CD14-positive monocyte (primary cell): ENCODE data around the gene TMEM164. TPM values are rescaled to one million over a fixed set of nuclear protein-coding genes. Genes with fewer than 3 reads are reported as not detected.

ENCODE experiments used
- DNase-seq, 3 donors: peaks; one replicate each; pipeline ENCODE4 v3.0.0-alpha.2; 2011 to 2022
- H2AFZ ChIP-seq: 2 replicates; pipeline ENCODE4 v1.6.0; 2012; ENCODE audit warnings: mild to moderate bottlenecking, low read depth, low read length, inconsistent platforms; ENCODE audit not compliant: insufficient read depth, poor library complexity, severe bottlenecking
- H3K27ac ChIP-seq, 2 donors: 1 replicate in 1 of 2; 2 replicates in 1 of 2; pipeline ENCODE4 v1.5.1; 2012 to 2013; ENCODE audit warnings: low read length in 2 of 2, control low read depth in 1 of 2, inconsistent platforms in 1 of 2, low read depth in 1 of 2, mild to moderate bottlenecking in 1 of 2
- H3K27me3 ChIP-seq, 2 donors: one replicate each; pipeline versions ENCODE4 v1.6.0 to v1.6.1; 2011 to 2013; ENCODE audit warnings: low read length in 2 of 2; ENCODE audit not compliant: control insufficient read depth in 2 of 2, insufficient read depth in 2 of 2
- H3K36me3 ChIP-seq, 2 donors: replicated peaks in 1 of 2; 1 replicate in 1 of 2; 2 replicates in 1 of 2; pipeline versions ENCODE4 v1.5.1 to v1.6.1; 2012 to 2013; ENCODE audit warnings: low read length in 2 of 2, control low read depth in 1 of 2, inconsistent platforms in 1 of 2, mild to moderate bottlenecking in 1 of 2; ENCODE audit not compliant: insufficient read depth in 2 of 2, control insufficient read depth in 1 of 2
- H3K4me1 ChIP-seq, 2 donors: 1 replicate in 1 of 2; 2 replicates in 1 of 2; pipeline versions ENCODE4 v1.5.1 to v1.6.1; 2012 to 2013; ENCODE audit warnings: low read length in 2 of 2, control low read depth in 1 of 2, inconsistent platforms in 1 of 2, mild to moderate bottlenecking in 1 of 2, moderate library complexity in 1 of 2; ENCODE audit not compliant: insufficient read depth in 2 of 2, control insufficient read depth in 1 of 2
- H3K4me2 ChIP-seq: replicated peaks from 2 replicates; pipeline ENCODE3; 2012; ENCODE audit warnings: low read length, moderate library complexity, mild to moderate bottlenecking; ENCODE audit not compliant: poor library complexity, severe bottlenecking; ENCODE audit errors: extremely low read depth
- H3K4me3 ChIP-seq, 3 experiments: fragments of 200-600 bp in 1 of 3; sonication (generic) in 1 of 3; replicated peaks in 1 of 3; 1 replicate in 2 of 3; 2 replicates in 1 of 3; pipeline ENCODE4 v1.5.1; 2011 to 2013; ENCODE audit warnings: low read length in 3 of 3, mild to moderate bottlenecking in 3 of 3, control low read depth in 2 of 3, low read depth in 2 of 3, inconsistent platforms in 1 of 3, moderate library complexity in 1 of 3
- H3K79me2 ChIP-seq: 2 replicates; pipeline ENCODE4 v1.6.0; 2012; ENCODE audit warnings: mild to moderate bottlenecking, control low read depth, inconsistent platforms, low read length, moderate library complexity; ENCODE audit not compliant: insufficient read depth
- H3K9ac ChIP-seq: 2 replicates; pipeline ENCODE4 v1.6.0; 2017; ENCODE audit warnings: low read length, mild to moderate bottlenecking; ENCODE audit not compliant: insufficient read depth, poor library complexity, severe bottlenecking
- H3K9me3 ChIP-seq, 2 donors: replicated peaks in 1 of 2; 1 replicate in 1 of 2; 2 replicates in 1 of 2; pipeline versions ENCODE4 v1.5.1 to v1.6.1; 2012 to 2013; ENCODE audit warnings: low read length in 2 of 2, control low read depth in 1 of 2; ENCODE audit not compliant: control insufficient read depth in 1 of 2, insufficient read depth in 1 of 2
- H4K20me1 ChIP-seq: 2 replicates; pipeline ENCODE4 v1.6.0; 2012; ENCODE audit warnings: mild to moderate bottlenecking, low read length, control low read depth, moderate library complexity; ENCODE audit not compliant: insufficient read depth
- H3K27ac Mint-ChIP-seq, 7 donors: one replicate each; pipeline ENCODE4 v1.8.0; 2020; ENCODE audit warnings: mild to moderate bottlenecking in 7 of 7, mixed read lengths in 7 of 7, moderate library complexity in 6 of 7, inconsistent platforms in 2 of 7
- H3K27me3 Mint-ChIP-seq, 3 donors: one replicate each; pipeline ENCODE4 v1.8.0; 2021 to 2022; ENCODE audit warnings: low read depth in 3 of 3, mild to moderate bottlenecking in 3 of 3, mixed read lengths in 3 of 3, moderate library complexity in 3 of 3, inconsistent platforms in 1 of 3
- H3K36me3 Mint-ChIP-seq, 2 donors: one replicate each; pipeline ENCODE4 v1.8.0; 2020; ENCODE audit warnings: mixed read lengths in 2 of 2, inconsistent platforms in 1 of 2, mild to moderate bottlenecking in 1 of 2
- H3K4me1 Mint-ChIP-seq: one replicate; pipeline ENCODE4 v1.8.0; 2020; ENCODE audit warnings: mild to moderate bottlenecking, mixed read lengths
- H3K4me3 Mint-ChIP-seq, 2 donors: one replicate each; pipeline ENCODE4 v1.8.0; 2020; ENCODE audit warnings: mild to moderate bottlenecking in 2 of 2, mixed read lengths in 2 of 2, moderate library complexity in 1 of 2
- H3K9me3 Mint-ChIP-seq, 7 donors: one replicate each; pipeline ENCODE4 v1.8.0; 2020 to 2022; ENCODE audit warnings: mixed read lengths in 7 of 7, mild to moderate bottlenecking in 6 of 7, moderate library complexity in 6 of 7, inconsistent platforms in 2 of 7
- WGBS: methylation state at CpG from one replicate; pipeline ENCODE4 v1.1.5; 2013; ENCODE audit warnings: missing lambda C conversion rate; ENCODE audit not compliant: insufficient coverage; 5-methylcytosine and 5-hydroxymethylcytosine counted together
- intact Hi-C, 2 donors: fragments of 100-400 bp; cut with micrococcal nuclease; formaldehyde crosslinking; loops; one replicate each; pipeline versions ENCODE4 v1.15.0 to v1.15.1; 2023
- polyA plus RNA-seq, 3 donors: library from polyadenylated mRNA; depleted of rRNA in 1 of 3; unstranded in 2 of 3; stranded (reverse) in 1 of 3; fragments of 300-500 nt in 2 of 3; fragments of >200 nt in 1 of 3; fragmentation: Illumina TruSeq in 2 of 3; gene quantifications; 1 replicate in 2 of 3; 2 replicates in 1 of 3; pipeline ENCODE4 v1.2.3, GENCODE V29; 2012 to 2021
- TF ChIP-seq, protein P1 (sequence below): fragments of 200-600 bp; IDR thresholded peaks from one replicate; pipeline ENCODE4 v1.8.0; 2022; ENCODE audit warnings: antibody characterized with exemption, mild to moderate bottlenecking

Gene TMEM164
- polyA plus RNA-seq, 3 donors, result 5.3 to 39.5 (median 7.3) TPM

DNA sequence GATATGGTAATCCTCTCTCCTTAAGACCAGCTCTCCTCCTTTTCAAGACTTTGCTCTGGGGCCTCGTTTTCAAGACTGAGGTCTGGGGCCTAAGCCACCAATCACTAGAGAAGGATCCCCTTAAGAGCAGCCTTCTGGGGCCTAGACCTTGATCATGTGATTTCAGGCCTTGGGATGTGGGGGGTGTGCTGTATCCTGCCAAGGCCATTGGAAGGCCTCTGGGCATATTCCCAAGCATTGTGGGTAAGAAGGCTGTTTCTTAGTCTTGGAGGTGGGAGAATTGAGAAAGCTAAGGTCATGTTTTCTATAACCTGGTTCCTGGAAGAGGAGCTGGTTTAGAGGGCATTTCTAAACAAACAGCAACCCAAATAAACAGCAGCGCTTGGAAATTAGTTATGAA, 12.1 kb downstream of the TMEM164 start:
- Histone ChIP-seq H3K79me2 (peaks cover 83% of the 10 kb centered on the region), H3K27ac (peak overlapping the region in 1 of 2 donors; percentile 54), H3K4me1 (peaks cover 31 to 35% of the 10 kb centered on the region in 2 donors), H2AFZ (no peak overlapping the region), H3K36me3 (peaks cover 9 to 61% of the 10 kb centered on the region in 2 donors), H3K9me3 (no peaks in the 10 kb centered on the region), H3K27me3 (no peaks in the 10 kb centered on the region), H3K9ac (no peak overlapping the region), H3K4me2 (no peak overlapping the region), H3K4me3 (no peak overlapping the region), H4K20me1 (peaks cover 44% of the 10 kb centered on the region)
- peaks cover 49% of the 10 kb centered on the region for H3K4me1 Mint-ChIP-seq
- H3K27me3 Mint-ChIP-seq, result peaks cover 0 to 9% (median 0%) of the 10 kb centered on the region in 3 donors
- DNase-seq, result no peak
- peak overlapping the region in 1 of 2 donors; percentile 35 for H3K4me3 Mint-ChIP-seq
- whole genome bisulfite sequencing, result no CpG with 5 or more reads among the region's 2 CpGs
- H3K36me3 Mint-ChIP-seq, result peaks cover 31 to 44% of the 10 kb centered on the region in 2 donors
- intact Hi-C loops, result no loop called here
- peaks cover 0 to 2% (median 0%) of the 10 kb centered on the region in 7 donors for H3K9me3 Mint-ChIP-seq
- H3K27ac Mint-ChIP-seq, result peak overlapping the region in 3 of 7 donors; percentile 14 to 82 (median 67)
- TF ChIP-seq, protein P1, sequence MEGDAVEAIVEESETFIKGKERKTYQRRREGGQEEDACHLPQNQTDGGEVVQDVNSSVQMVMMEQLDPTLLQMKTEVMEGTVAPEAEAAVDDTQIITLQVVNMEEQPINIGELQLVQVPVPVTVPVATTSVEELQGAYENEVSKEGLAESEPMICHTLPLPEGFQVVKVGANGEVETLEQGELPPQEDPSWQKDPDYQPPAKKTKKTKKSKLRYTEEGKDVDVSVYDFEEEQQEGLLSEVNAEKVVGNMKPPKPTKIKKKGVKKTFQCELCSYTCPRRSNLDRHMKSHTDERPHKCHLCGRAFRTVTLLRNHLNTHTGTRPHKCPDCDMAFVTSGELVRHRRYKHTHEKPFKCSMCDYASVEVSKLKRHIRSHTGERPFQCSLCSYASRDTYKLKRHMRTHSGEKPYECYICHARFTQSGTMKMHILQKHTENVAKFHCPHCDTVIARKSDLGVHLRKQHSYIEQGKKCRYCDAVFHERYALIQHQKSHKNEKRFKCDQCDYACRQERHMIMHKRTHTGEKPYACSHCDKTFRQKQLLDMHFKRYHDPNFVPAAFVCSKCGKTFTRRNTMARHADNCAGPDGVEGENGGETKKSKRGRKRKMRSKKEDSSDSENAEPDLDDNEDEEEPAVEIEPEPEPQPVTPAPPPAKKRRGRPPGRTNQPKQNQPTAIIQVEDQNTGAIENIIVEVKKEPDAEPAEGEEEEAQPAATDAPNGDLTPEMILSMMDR, result no peak

DNA sequence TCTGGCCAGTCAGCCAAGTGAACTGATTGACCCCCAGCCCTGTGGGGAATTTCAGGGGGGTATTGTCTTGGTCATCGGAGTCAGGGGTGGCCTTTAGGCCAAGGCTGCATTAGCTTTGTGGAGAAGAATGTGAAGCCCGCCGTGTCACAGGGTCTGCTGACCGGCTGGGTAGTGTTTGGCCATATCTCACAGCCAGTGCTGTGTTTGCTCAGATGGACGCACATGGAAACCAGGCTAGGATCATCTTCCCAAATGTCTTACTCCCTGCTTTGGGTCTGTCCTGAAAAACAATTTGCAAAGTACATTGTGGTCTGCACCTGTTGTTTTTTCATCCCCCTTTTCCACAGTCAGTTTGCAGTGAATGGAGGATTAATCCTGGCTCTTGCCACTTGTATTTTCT, 13.0 kb downstream of the TMEM164 start:
- Histone ChIP-seq H3K36me3 (peaks cover 14 to 69% of the 10 kb centered on the region in 2 donors), H4K20me1 (peaks cover 44% of the 10 kb centered on the region), H3K9ac (no peak overlapping the region), H3K4me2 (no peak overlapping the region), H3K4me1 (peaks cover 22 to 27% of the 10 kb centered on the region in 2 donors), H3K9me3 (no peaks in the 10 kb centered on the region), H3K79me2 (peaks cover 77% of the 10 kb centered on the region), H2AFZ (no peak overlapping the region), H3K4me3 (no peak overlapping the region), H3K27me3 (no peaks in the 10 kb centered on the region), H3K27ac (peak overlapping the region in 1 of 2 donors; percentile 19)
- TF ChIP-seq, protein P1, result no peak
- H3K27me3 Mint-ChIP-seq, result peaks cover 0 to 9% (median 0%) of the 10 kb centered on the region in 3 donors
- H3K4me3 Mint-ChIP-seq, result no peak overlapping the region
- peak overlapping the region in 2 of 7 donors; percentile 10 to 42 for H3K27ac Mint-ChIP-seq
- intact Hi-C loops, result no loop called here
- no CpG with 5 or more reads among the region's 5 CpGs for WGBS
- peaks cover 31 to 43% of the 10 kb centered on the region in 2 donors for H3K36me3 Mint-ChIP-seq
- H3K4me1 Mint-ChIP-seq, result peaks cover 40% of the 10 kb centered on the region
- peaks cover 0 to 2% (median 0%) of the 10 kb centered on the region in 7 donors for H3K9me3 Mint-ChIP-seq
- DNase-seq, result no peak
